A549 treated with GW870086 at 1 μM for 4 hours (cell line): Measurements from ENCODE around the gene LCE5A. TPM values are rescaled to one million over a fixed set of nuclear protein-coding genes. Genes with fewer than 3 reads are reported as not detected.

Source experiments
- total RNA-seq: library from RNA; stranded (reverse); fragments of 200-300 nt; extraction: Qiagen RNA extraction; gene quantifications from 5 replicates; pipeline ENCODE4 v1.2.3, GENCODE V29; 2022; ENCODE audit warnings: low read depth

LCE5A gene, protein sequence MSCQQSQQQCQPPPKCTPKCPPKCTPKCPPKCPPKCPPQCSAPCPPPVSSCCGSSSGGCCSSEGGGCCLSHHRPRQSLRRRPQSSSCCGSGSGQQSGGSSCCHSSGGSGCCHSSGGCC
- total RNA-seq = not detected in 5 replicates

DNA sequence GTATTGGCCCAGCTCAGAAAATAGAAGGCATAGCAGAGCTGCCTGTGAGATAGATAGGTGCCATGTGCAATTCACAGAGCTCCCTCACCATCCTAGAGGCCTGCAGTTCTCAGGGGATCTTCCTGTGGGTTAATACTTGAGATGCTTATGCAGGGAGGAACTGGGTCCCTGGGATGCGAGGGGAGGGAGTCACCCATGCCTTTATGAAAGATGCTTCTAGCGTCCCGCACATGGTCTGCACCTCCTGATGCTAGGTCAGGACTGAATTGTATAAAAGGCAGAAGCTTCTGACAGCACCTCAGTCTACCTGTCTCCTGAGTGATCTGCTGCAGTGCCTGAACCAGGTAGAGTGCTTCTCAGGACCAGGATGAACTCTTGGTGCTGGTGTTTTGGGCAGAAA, at the start of gene LCE5A:
Gene LCE5A (plus strand): TSS at position 301 of the 400 bp plus-strand sequence. CDS start 732 bp downstream, outside the sequence.

Other genes starting within 250 kb of the LCE5A start
- 0.01 to 0.02 TPM (median 0.01 TPM) in 3 of 5 replicates, not detected in the others for gene FLG, start 185.6 kb upstream of the LCE5A start, total RNA-seq
- gene FLG2, start 150.8 kb upstream of the LCE5A start, total RNA-seq = not detected in 5 replicates
- gene CRNN, start 96.5 kb upstream of the LCE5A start, total RNA-seq = not detected in 5 replicates
- gene CRCT1, start 3.7 kb downstream of the LCE5A start, total RNA-seq = 0.40 to 1.1 TPM (median 0.73 TPM) in 4 of 5 replicates, not detected in the other
- gene LCE3E, start 56.0 kb downstream of the LCE5A start, total RNA-seq = 0.51 TPM in 1 of 5 replicates, not detected in the others
- 1.6 to 2.7 TPM (median 2.4 TPM) in 5 replicates for gene LCE3D, start 69.7 kb downstream of the LCE5A start, total RNA-seq
- gene LCE3C, start 89.4 kb downstream of the LCE5A start, total RNA-seq = not detected in 5 replicates
- not detected in 5 replicates for gene LCE3B, start 103.0 kb downstream of the LCE5A start, total RNA-seq
- not detected in 5 replicates for gene LCE3A, start 112.3 kb downstream of the LCE5A start, total RNA-seq
- gene LCE2D, start 152.6 kb downstream of the LCE5A start, total RNA-seq = not detected in 5 replicates
- gene LCE2C, start 164.5 kb downstream of the LCE5A start, total RNA-seq = not detected in 5 replicates
- gene LCE2B, start 175.3 kb downstream of the LCE5A start, total RNA-seq = not detected in 5 replicates
- gene LCE2A, start 187.5 kb downstream of the LCE5A start, total RNA-seq = not detected in 5 replicates
- not detected in 5 replicates for gene LCE4A, start 197.4 kb downstream of the LCE5A start, total RNA-seq
- gene KPRP, start 247.2 kb downstream of the LCE5A start, total RNA-seq = 0.07 TPM in 1 of 5 replicates, not detected in the others